Spleen (tissue), 11 donors: Measurements from ENCODE around the gene RAD51. TPM values are rescaled to one million over a fixed set of nuclear protein-coding genes. Genes with fewer than 3 reads are reported as not detected.

ENCODE experiments used
- DNase-seq: peaks from one replicate; pipeline ENCODE4 v3.0.0-alpha.2; 2020
- H3K27ac ChIP-seq, 8 donors: fragments of 200-600 bp; sonication (generic) in 7 of 8; 1 replicate in 4 of 8; 2 replicates in 4 of 8; pipeline versions ENCODE4 v1.5.0 to v1.8.0; 2016 to 2021; ENCODE audit warnings: inconsistent platforms in 4 of 8, mild to moderate bottlenecking in 4 of 8, moderate library complexity in 1 of 8
- H3K27me3 ChIP-seq, 7 donors: fragments of 200-600 bp; sonication (generic) in 6 of 7; replicated peaks in 1 of 7; 1 replicate in 4 of 7; 2 replicates in 3 of 7; pipeline versions ENCODE4 v1.5.0 to v1.8.0; 2016 to 2021; ENCODE audit warnings: inconsistent platforms in 3 of 7, mild to moderate bottlenecking in 1 of 7
- H3K36me3 ChIP-seq, 6 donors: fragments of 200-600 bp; sonication (generic) in 5 of 6; 1 replicate in 4 of 6; 2 replicates in 2 of 6; pipeline versions ENCODE4 v1.5.0 to v1.8.0; 2016 to 2021; ENCODE audit warnings: inconsistent platforms in 2 of 6
- H3K4me1 ChIP-seq, 6 donors: fragments of 200-600 bp; sonication (generic) in 5 of 6; 1 replicate in 3 of 6; 2 replicates in 3 of 6; pipeline versions ENCODE4 v1.5.0 to v1.8.0; 2016 to 2021; ENCODE audit warnings: inconsistent platforms in 3 of 6
- H3K4me3 ChIP-seq, 8 donors: fragments of 200-600 bp; sonication (generic) in 7 of 8; 1 replicate in 4 of 8; 2 replicates in 4 of 8; pipeline versions ENCODE4 v1.5.0 to v1.8.0; 2016 to 2021; ENCODE audit warnings: inconsistent platforms in 4 of 8, mild to moderate bottlenecking in 4 of 8, moderate library complexity in 2 of 8
- H3K9me3 ChIP-seq, 8 donors: fragments of 200-600 bp; sonication (generic) in 7 of 8; 1 replicate in 4 of 8; 2 replicates in 4 of 8; pipeline versions ENCODE4 v1.5.0 to v1.8.0; 2016 to 2021; ENCODE audit warnings: inconsistent platforms in 4 of 8
- POLR2A ChIP-seq, 3 donors: fragments of 450-650 bp; IDR thresholded peaks; one replicate each; pipeline ENCODE4 v1.5.1; 2017; ENCODE audit warnings: antibody characterized with exemption in 3 of 3, mild to moderate bottlenecking in 1 of 3
- POLR2AphosphoS5 ChIP-seq, 3 donors: sonication (generic); formaldehyde crosslinking; IDR thresholded peaks; one replicate each; pipeline ENCODE4 v1.5.1; 2017; ENCODE audit warnings: antibody characterized with exemption in 3 of 3
- WGBS, 5 donors: extraction: QIAGEN DNeasy Blood & Tissue Kit in 3 of 5; methylation state at CpG; one replicate each; pipeline versions ENCODE4 v1.1.5 to v1.1.7; 2013 to 2018; 5-methylcytosine and 5-hydroxymethylcytosine counted together
- intact Hi-C: fragments of 100-400 bp; cut with DNase I; formaldehyde crosslinking; loops from one replicate; pipeline ENCODE4 v1.15.0; 2023; ENCODE audit warnings: low total_unique reads
- polyA plus RNA-seq, 3 donors: library from polyadenylated mRNA; stranded (reverse); fragments of 200-250 nt; gene quantifications; one replicate each; pipeline ENCODE4 v1.2.1, GENCODE V29; 2013
- total RNA-seq, 7 donors: library from RNA; depleted of rRNA in 3 of 7; stranded (reverse); fragments of >200 nt in 3 of 7; fragmentation: NEBNext Ultra II Directional in 4 of 7; extraction: Animal tissue kit (Norgen Biotek cat#: 25700) in 4 of 7; gene quantifications; one replicate each; pipeline versions ENCODE4 v1.1.0 to v1.2.1, GENCODE V29; 2016 to 2021
- TF ChIP-seq, protein P1 (sequence below), 11 experiments: fragments of 200-600 bp in 7 of 11; fragments of 450-650 bp in 4 of 11; sonication (generic) in 4 of 11; IDR thresholded peaks in 8 of 11; conservative IDR thresholded peaks in 3 of 11; 1 replicate in 7 of 11; 2 replicates in 4 of 11; pipeline versions ENCODE4 v1.4.0 to v1.8.0; 2016 to 2021; ENCODE audit warnings: antibody characterized with exemption in 11 of 11, inconsistent platforms in 4 of 11, mild to moderate bottlenecking in 1 of 11
- donor health status: healthy with polysubstance abuse.
- donor health status: DM: no; HTN: no; CAD: no; lungs with moderate emphysema.
- donor health status: DM: no; HTN: no; CAD: no.
- donor health status: Bipolar disorder and iron deficiency.
- donor health status: healthy.
- donor health status: DM: no; HTN: no; CAD: no.
- donor health status: DM: yes; HTN: yes; CAD: no.

The RAD51 gene
- total and polyA plus RNA-seq, 10 donors = 0.43 to 5.5 (median 2.5) TPM

DNA sequence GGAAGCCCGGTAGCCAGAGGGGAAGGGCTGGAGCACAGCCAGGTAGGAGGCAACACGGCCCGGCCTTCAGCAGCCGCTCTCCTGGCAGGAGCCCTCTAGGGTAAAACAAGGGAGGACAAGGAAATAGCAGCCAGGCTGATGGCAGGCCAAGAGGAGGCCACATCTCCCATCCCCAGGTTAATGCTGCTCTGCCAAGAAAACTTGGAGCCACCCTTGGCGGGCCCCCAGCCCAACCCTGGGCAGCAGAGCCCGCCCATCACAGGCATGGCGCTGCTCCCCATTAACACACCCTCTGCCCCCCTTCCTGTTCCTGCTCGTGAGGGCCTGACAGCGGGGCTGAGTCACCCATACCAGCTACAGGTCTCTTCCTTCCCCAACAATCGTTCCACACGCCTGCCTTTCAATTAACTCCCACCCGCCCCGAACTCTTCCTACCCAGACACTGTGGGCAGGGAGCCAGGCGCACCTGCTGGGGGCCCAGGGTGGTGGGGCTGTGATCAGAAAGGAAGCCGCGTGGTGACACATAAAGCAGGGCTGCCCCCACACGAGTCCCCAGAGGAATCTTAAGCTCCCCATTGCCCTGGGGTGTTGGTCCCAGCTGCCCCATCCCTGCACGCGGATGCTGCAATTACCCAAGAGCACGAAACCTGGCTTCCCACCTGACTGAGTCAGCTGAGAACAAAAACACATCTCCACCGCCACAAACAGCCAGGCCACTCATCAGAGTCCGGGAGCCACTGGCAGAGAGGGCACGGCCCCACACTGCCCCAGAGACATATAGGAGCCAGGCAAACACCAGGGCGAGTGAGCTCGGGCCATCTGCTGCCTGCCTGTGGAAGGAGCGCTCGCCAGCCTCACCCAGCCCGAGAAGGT, 74.5 kb downstream of the RAD51 start, which contains the start of gene C15orf62:
Gene C15orf62 (plus strand): TSS at position 707 of the 873 bp plus-strand sequence. CDS start 516 bp downstream, outside the sequence.
- Histone ChIP-seq H3K9me3 (no peaks in the 10 kb centered on the region), H3K27ac (peak within 1 kb of the TSS; percentile 17 to 79 (median 62)), H3K27me3 (no peaks in the 10 kb centered on the region), H3K36me3 (peaks cover 0 to 76% (median 35%) of the 10 kb centered on the region in 6 donors), H3K4me3 (peak within 1 kb of the TSS in 3 of 8 donors; percentile 6 to 46 (median 16)), H3K4me1 (peaks cover 15 to 67% (median 48%) of the 10 kb centered on the region in 6 donors)
- 20 to 38% (median 33%) methylated on average over 22 to 28 of the region's 28 CpGs for WGBS, 5 donors
- TF ChIP-seq, protein P1, sequence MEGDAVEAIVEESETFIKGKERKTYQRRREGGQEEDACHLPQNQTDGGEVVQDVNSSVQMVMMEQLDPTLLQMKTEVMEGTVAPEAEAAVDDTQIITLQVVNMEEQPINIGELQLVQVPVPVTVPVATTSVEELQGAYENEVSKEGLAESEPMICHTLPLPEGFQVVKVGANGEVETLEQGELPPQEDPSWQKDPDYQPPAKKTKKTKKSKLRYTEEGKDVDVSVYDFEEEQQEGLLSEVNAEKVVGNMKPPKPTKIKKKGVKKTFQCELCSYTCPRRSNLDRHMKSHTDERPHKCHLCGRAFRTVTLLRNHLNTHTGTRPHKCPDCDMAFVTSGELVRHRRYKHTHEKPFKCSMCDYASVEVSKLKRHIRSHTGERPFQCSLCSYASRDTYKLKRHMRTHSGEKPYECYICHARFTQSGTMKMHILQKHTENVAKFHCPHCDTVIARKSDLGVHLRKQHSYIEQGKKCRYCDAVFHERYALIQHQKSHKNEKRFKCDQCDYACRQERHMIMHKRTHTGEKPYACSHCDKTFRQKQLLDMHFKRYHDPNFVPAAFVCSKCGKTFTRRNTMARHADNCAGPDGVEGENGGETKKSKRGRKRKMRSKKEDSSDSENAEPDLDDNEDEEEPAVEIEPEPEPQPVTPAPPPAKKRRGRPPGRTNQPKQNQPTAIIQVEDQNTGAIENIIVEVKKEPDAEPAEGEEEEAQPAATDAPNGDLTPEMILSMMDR (IDR thresholded peaks at IDR 0.05 in 8 of 11, conservative IDR thresholded peaks at IDR 0.05 in 3 of 11) = no peak
- TF ChIP-seq POLR2AphosphoS5 (IDR thresholded peaks at IDR 0.05) = peak; percentile 66 to 84 (median 71)
- intact Hi-C loops = no loop called here
- DNase-seq = peak; percentile 88

DNA sequence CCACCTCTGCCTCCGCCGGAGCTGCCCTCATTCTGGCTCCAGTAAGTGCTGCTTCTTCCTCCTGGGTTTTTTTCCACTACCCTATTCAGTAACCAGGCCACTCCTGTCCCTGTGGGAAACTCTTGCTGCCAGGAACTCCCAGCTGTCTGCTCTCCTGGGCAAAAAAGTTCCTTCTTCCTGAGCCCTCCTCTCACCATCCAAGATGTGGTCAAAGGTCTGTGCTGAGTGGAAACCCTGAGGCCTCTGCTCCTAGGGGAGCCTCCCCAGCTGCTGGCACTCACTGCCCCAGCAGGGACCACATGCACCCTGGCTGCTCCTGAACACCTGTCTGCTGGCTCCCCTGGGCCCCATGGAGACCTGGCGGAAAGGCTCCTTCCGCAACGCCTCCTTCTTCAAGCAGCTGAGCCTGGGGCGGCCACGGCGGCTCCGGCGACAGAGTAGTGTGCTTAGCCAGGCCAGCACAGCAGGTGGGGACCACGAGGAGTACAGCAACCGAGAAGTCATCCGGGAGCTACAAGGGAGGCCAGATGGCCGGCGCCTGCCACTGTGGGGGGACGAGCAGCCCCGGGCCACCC, 75.3 kb downstream of the RAD51 start:
- Histone ChIP-seq H3K4me1 (peaks cover 9 to 60% (median 40%) of the 10 kb centered on the region in 6 donors), H3K27ac (peak overlapping the region in 6 of 8 donors; percentile 54 to 79 (median 66)), H3K4me3 (peak overlapping the region in 1 of 8 donors; percentile 46), H3K36me3 (peaks cover 0 to 84% (median 42%) of the 10 kb centered on the region in 6 donors), H3K9me3 (no peaks in the 10 kb centered on the region), H3K27me3 (no peaks in the 10 kb centered on the region)
- DNase-seq = peak; percentile 78
- TF ChIP-seq POLR2AphosphoS5 (IDR thresholded peaks at IDR 0.05) (no peak), POLR2A (IDR thresholded peaks at IDR 0.05) (no peak)
- TF ChIP-seq, protein P1 (IDR thresholded peaks at IDR 0.05 in 8 of 11, conservative IDR thresholded peaks at IDR 0.05 in 3 of 11) = no peak
- 45 to 73% (median 65%) methylated on average over 8 to 17 of the region's 17 CpGs for WGBS, 5 donors
- intact Hi-C loops = no loop called here

DNA sequence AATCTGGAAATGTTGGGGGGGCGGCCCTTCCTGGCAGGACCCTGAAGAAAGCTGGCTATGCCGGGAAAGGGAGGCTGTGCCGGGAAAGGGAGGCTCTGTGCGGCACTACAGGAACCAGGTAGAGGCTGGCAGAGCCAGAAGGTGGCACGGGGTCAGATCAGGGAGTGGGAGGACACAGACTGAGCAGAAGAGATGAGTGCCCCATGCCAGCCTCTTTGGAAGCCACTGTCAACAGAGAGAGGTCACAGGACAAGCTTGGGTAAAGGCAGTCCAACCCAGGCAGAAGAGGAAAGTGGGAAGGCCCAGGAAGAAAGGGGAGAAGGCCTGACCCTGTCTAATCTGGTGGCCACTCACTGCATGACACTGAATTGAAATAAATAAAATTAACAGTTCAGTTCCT, 76.3 kb downstream of the RAD51 start:
- H3K4me1 ChIP-seq = peaks cover 9 to 51% (median 32%) of the 10 kb centered on the region in 6 donors
- peaks cover 0 to 94% (median 52%) of the 10 kb centered on the region in 6 donors for H3K36me3 ChIP-seq
- H3K27me3 ChIP-seq = no peaks in the 10 kb centered on the region
- 87 to 96% (median 94%) methylated on average over 5 of the region's 5 CpGs for WGBS, 5 donors
- no peak for TF ChIP-seq POLR2A (IDR thresholded peaks at IDR 0.05)
- TF ChIP-seq, protein P1 (IDR thresholded peaks at IDR 0.05 in 8 of 11, conservative IDR thresholded peaks at IDR 0.05 in 3 of 11) = no peak
- TF ChIP-seq POLR2AphosphoS5 (IDR thresholded peaks at IDR 0.05) = no peak
- H3K9me3 ChIP-seq = no peaks in the 10 kb centered on the region
- H3K27ac ChIP-seq = no peak overlapping the region
- intact Hi-C loops = no loop called here
- DNase-seq = no peak
- no peak overlapping the region for H3K4me3 ChIP-seq

GRCh38 chr15:40772014-40772413, 77.0 kb downstream of the RAD51 start:
- H3K9me3 ChIP-seq = no peaks in the 10 kb centered on the region
- no peak overlapping the region for H3K27ac ChIP-seq
- no peak for DNase-seq
- TF ChIP-seq POLR2AphosphoS5 (IDR thresholded peaks at IDR 0.05) (no peak), POLR2A (IDR thresholded peaks at IDR 0.05) (no peak)
- TF ChIP-seq, protein P1 (IDR thresholded peaks at IDR 0.05 in 8 of 11, conservative IDR thresholded peaks at IDR 0.05 in 3 of 11) = no peak
- peaks cover 0 to 94% (median 60%) of the 10 kb centered on the region in 6 donors for H3K36me3 ChIP-seq
- H3K27me3 ChIP-seq = no peaks in the 10 kb centered on the region
- intact Hi-C loops = no loop called here
- peaks cover 9 to 51% (median 33%) of the 10 kb centered on the region in 6 donors for H3K4me1 ChIP-seq
- WGBS, 5 donors = 88 to 97% (median 92%) methylated on average over 9 to 13 of the region's 13 CpGs
- H3K4me3 ChIP-seq = no peak overlapping the region
